ENCODE measurements around the gene IL4. TPM values are rescaled to one million over a fixed set of nuclear protein-coding genes. Genes with fewer than 3 reads are reported as not detected.
"Not testable (repeated sequence)": the region's sequence is repeated elsewhere in the genome, so short reads cannot be mapped to it uniquely, and the experiment has no call there.

Gene IL4
- total RNA-seq, 1 donor from 2014 or later, result not detected

DNA sequence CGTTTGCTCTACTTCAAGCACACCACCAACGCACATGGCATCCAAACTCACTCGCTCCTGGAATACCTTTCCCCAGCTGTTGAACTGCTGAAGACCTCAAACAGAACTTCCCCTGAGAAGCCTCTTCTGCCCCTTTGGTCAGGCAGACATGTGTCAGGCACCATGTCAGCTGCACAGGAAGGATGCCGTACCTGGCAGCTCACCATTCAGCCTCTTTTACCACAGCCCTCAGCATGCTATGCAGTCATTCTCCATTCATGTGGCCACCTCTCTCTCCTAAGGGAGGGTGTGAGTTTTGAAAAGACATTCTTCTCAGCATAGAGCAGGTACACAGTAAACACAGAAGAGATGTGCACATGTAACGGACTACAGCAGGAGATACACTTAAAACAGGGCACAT lies 14.2 kb downstream of the IL4 start:
- TF ChIP-seq, protein P1, sequence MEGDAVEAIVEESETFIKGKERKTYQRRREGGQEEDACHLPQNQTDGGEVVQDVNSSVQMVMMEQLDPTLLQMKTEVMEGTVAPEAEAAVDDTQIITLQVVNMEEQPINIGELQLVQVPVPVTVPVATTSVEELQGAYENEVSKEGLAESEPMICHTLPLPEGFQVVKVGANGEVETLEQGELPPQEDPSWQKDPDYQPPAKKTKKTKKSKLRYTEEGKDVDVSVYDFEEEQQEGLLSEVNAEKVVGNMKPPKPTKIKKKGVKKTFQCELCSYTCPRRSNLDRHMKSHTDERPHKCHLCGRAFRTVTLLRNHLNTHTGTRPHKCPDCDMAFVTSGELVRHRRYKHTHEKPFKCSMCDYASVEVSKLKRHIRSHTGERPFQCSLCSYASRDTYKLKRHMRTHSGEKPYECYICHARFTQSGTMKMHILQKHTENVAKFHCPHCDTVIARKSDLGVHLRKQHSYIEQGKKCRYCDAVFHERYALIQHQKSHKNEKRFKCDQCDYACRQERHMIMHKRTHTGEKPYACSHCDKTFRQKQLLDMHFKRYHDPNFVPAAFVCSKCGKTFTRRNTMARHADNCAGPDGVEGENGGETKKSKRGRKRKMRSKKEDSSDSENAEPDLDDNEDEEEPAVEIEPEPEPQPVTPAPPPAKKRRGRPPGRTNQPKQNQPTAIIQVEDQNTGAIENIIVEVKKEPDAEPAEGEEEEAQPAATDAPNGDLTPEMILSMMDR (conservative IDR thresholded peaks at IDR 0.05; ENCODE audit: low read depth, low read length), result no peak
- DNase-seq (ENCODE audit: low read depth), result no peak
- no peak overlapping the region for H3K4me3 ChIP-seq (ENCODE audit: low read depth, low read length)

DNA sequence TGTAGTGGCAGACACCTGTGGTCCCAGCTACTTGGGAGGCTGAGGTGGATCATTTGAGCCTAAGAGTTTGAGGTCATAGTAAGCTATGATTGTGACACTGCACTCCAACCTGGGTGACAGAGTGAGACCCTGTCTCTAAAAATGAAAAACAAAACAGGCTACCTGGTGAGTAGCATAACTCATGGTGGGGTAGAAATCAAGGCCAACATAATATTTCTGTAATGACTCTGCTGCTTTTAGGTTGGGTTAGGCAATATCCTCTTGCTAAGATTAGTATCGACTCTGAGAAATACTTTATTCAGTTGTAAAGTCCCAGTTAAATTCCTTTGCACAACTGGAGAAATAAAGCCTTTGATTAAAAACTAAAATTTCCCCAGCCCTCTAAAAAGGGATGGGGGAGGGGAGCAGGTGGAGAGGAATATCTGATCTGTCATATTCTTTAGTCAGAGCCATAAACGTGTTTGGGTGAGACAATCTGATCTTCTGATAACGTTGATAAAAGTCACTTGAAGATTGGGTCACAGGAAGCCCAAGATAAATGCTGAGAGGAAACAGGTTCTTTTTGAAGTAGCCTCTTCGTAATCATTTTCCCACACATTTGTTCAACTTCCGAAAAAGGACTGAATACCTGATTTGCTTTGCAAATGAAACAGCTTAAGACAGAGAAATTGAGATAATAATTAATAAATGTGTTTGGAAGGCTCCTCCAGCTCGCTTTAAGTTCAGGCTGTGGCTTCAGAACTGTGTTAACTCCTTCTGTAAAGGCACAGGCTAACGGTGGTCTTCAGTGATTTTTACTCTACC lies 14.9 kb downstream of the IL4 start:
- TF ChIP-seq, protein P1 (conservative IDR thresholded peaks at IDR 0.05; ENCODE audit: low read depth, low read length), result no peak
- no peak overlapping the region for H3K4me3 ChIP-seq (ENCODE audit: low read depth, low read length)
- no peak for DNase-seq (ENCODE audit: low read depth)

DNA sequence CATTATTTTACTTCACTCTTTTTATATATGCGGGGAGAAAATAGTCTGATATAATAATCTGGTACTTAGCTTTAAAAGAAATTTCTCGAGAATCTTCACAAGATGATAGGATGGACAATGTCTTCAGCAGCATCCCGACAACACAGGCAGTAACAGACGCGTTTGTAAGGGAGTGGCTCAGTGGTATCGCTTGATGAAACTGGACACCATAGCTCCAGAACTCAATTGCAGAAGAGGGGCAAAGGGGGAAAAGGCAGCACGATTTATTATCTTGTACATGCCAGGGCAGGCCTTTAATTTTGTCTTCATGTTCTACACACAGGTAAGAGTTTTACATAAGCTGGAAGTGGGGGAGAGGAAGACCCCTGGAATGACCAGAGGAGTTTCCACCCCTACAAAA lies 15.7 kb downstream of the IL4 start:
- no peak overlapping the region for H3K4me3 ChIP-seq (ENCODE audit: low read depth, low read length)
- TF ChIP-seq, protein P1 (conservative IDR thresholded peaks at IDR 0.05; ENCODE audit: low read depth, low read length), result no peak
- DNase-seq (ENCODE audit: low read depth), result no peak

DNA sequence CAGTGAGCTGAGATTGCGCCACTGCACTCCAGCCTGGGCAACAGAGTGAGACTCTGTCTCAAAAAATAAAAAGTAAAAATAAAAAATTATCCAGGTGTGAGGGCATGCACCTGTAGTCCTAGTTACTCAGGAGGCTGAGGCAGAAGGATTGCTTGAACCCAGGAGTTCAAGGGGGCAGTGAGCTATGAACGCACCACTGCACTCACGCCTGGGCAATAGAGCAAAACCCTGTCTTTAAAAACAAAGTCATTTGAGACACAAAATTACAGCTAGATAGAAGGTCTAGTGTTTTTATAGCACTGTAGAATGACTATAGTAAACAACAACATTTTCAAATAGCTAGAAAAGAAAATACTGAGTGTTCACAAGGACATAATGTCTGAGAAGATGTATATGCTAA lies 16.4 kb downstream of the IL4 start:
- no peak for DNase-seq (ENCODE audit: low read depth)
- TF ChIP-seq, protein P1 (conservative IDR thresholded peaks at IDR 0.05; ENCODE audit: low read depth, low read length), result no peak
- no peak overlapping the region for H3K4me3 ChIP-seq (ENCODE audit: low read depth, low read length)

DNA sequence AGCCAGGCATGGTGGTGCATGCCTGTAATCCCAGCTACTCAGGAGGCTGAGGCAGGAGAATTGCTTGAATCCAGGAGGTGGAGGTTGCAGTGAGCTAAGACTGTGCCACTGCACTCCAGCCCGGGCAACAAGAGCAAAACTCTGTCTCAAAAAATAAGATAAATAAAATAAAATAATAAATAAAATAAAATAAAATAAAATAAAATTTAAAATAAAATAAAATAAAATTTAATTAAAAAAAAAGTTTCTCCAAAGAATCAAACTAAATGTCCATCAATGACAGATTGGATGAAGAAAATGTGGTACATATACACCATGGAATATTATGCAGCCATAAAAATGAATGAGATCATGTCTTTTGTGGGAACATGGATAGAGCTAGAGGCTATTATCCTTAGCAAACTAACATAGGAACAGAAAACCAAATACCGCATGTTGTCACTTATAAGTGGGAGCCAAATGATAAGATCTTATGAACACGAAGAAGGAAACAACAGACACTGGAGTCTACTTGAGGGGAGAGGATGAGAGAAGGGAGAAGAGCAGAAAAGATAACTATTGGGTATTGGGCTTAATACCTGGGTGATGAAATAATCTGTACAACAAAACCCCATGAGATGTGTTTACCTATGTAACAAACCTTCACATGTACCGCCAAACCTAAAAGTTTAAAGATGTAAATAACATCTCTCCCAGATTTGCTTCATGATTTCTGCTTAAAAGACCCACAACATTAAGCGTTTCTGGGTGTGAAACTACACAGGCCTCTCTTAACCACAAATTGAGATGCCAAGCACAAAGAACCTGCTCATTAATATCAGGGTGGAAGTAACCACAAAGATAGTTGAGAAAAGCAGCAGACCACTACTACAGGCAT lies 18.2 kb downstream of the IL4 start:
- not testable (repeated sequence) for DNase-seq (ENCODE audit: low read depth); H3K4me3 ChIP-seq (ENCODE audit: low read depth, low read length)

DNA sequence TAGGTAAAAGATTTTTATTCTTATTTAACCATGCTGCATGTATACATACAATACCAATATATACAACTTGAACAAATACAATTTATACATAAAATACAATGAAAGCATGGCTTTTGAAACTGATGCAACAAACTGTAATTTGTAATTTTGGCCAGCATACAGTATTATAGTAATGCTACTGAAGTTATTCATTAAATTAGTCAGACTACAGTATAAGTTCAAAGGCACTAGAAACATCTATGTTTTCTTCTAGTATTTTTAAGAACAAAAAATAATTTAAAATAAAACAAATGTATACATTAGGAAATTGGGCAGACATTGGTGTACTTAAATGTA lies 18.8 kb downstream of the IL4 start:
- no peak overlapping the region for H3K4me3 ChIP-seq (ENCODE audit: low read depth, low read length)
- no peak for DNase-seq (ENCODE audit: low read depth)
- TF ChIP-seq, protein P1 (conservative IDR thresholded peaks at IDR 0.05; ENCODE audit: low read depth, low read length), result no peak

DNA sequence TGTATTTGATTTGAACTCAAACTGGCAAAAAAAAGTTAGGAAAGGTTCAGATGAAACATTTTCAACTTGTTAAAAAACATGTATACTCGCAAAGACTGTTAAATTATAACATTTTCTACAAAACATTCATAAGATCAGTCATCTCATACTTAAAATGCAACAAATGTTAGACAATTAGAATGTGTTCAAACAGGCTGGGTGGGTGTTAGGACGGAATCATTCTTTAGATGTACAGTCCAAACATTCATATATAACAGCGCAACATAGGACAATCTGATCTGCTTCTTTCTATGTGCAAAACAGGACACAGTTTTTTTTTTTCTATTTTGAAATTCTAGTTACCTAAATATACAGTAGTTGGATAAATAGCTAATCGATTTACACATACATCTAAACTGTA lies 22.2 kb downstream of the IL4 start:
- TF ChIP-seq, protein P1 (conservative IDR thresholded peaks at IDR 0.05; ENCODE audit: low read depth, low read length), result no peak
- no peak for DNase-seq (ENCODE audit: low read depth)
- no peak overlapping the region for H3K4me3 ChIP-seq (ENCODE audit: low read depth, low read length)
